Spleen (tissue), 11 donors: ENCODE data around the gene PAX2. TPM values are rescaled to one million over a fixed set of nuclear protein-coding genes. Genes with fewer than 3 reads are reported as not detected.

ENCODE experiments used
- DNase-seq: peaks from one replicate; pipeline ENCODE4 v3.0.0-alpha.2; 2020
- H3K27ac ChIP-seq, 8 donors: fragments of 200-600 bp; sonication (generic) in 7 of 8; 1 replicate in 4 of 8; 2 replicates in 4 of 8; pipeline versions ENCODE4 v1.5.0 to v1.8.0; 2016 to 2021; ENCODE audit warnings: inconsistent platforms in 4 of 8, mild to moderate bottlenecking in 4 of 8, moderate library complexity in 1 of 8
- H3K27me3 ChIP-seq, 7 donors: fragments of 200-600 bp; sonication (generic) in 6 of 7; replicated peaks in 1 of 7; 1 replicate in 4 of 7; 2 replicates in 3 of 7; pipeline versions ENCODE4 v1.5.0 to v1.8.0; 2016 to 2021; ENCODE audit warnings: inconsistent platforms in 3 of 7, mild to moderate bottlenecking in 1 of 7
- H3K36me3 ChIP-seq, 6 donors: fragments of 200-600 bp; sonication (generic) in 5 of 6; 1 replicate in 4 of 6; 2 replicates in 2 of 6; pipeline versions ENCODE4 v1.5.0 to v1.8.0; 2016 to 2021; ENCODE audit warnings: inconsistent platforms in 2 of 6
- H3K4me1 ChIP-seq, 6 donors: fragments of 200-600 bp; sonication (generic) in 5 of 6; 1 replicate in 3 of 6; 2 replicates in 3 of 6; pipeline versions ENCODE4 v1.5.0 to v1.8.0; 2016 to 2021; ENCODE audit warnings: inconsistent platforms in 3 of 6
- H3K4me3 ChIP-seq, 8 donors: fragments of 200-600 bp; sonication (generic) in 7 of 8; 1 replicate in 4 of 8; 2 replicates in 4 of 8; pipeline versions ENCODE4 v1.5.0 to v1.8.0; 2016 to 2021; ENCODE audit warnings: inconsistent platforms in 4 of 8, mild to moderate bottlenecking in 4 of 8, moderate library complexity in 2 of 8
- H3K9me3 ChIP-seq, 8 donors: fragments of 200-600 bp; sonication (generic) in 7 of 8; 1 replicate in 4 of 8; 2 replicates in 4 of 8; pipeline versions ENCODE4 v1.5.0 to v1.8.0; 2016 to 2021; ENCODE audit warnings: inconsistent platforms in 4 of 8
- CTCF ChIP-seq, 11 experiments: fragments of 200-600 bp in 7 of 11; fragments of 450-650 bp in 4 of 11; sonication (generic) in 4 of 11; IDR thresholded peaks in 8 of 11; conservative IDR thresholded peaks in 3 of 11; 1 replicate in 7 of 11; 2 replicates in 4 of 11; pipeline versions ENCODE4 v1.4.0 to v1.8.0; 2016 to 2021; ENCODE audit warnings: antibody characterized with exemption in 11 of 11, inconsistent platforms in 4 of 11, mild to moderate bottlenecking in 1 of 11
- POLR2A ChIP-seq, 3 donors: fragments of 450-650 bp; IDR thresholded peaks; one replicate each; pipeline ENCODE4 v1.5.1; 2017; ENCODE audit warnings: antibody characterized with exemption in 3 of 3, mild to moderate bottlenecking in 1 of 3
- POLR2AphosphoS5 ChIP-seq, 3 donors: sonication (generic); formaldehyde crosslinking; IDR thresholded peaks; one replicate each; pipeline ENCODE4 v1.5.1; 2017; ENCODE audit warnings: antibody characterized with exemption in 3 of 3
- WGBS, 5 donors: extraction: QIAGEN DNeasy Blood & Tissue Kit in 3 of 5; methylation state at CpG; one replicate each; pipeline versions ENCODE4 v1.1.5 to v1.1.7; 2013 to 2018; 5-methylcytosine and 5-hydroxymethylcytosine counted together
- intact Hi-C: fragments of 100-400 bp; cut with DNase I; formaldehyde crosslinking; loops from one replicate; pipeline ENCODE4 v1.15.0; 2023; ENCODE audit warnings: low total_unique reads
- polyA plus RNA-seq, 3 donors: library from polyadenylated mRNA; stranded (reverse); fragments of 200-250 nt; gene quantifications; one replicate each; pipeline ENCODE4 v1.2.1, GENCODE V29; 2013
- total RNA-seq, 7 donors: library from RNA; depleted of rRNA in 3 of 7; stranded (reverse); fragments of >200 nt in 3 of 7; fragmentation: NEBNext Ultra II Directional in 4 of 7; extraction: Animal tissue kit (Norgen Biotek cat#: 25700) in 4 of 7; gene quantifications; one replicate each; pipeline versions ENCODE4 v1.1.0 to v1.2.1, GENCODE V29; 2016 to 2021
- donor health status: healthy with polysubstance abuse.
- donor health status: DM: no; HTN: no; CAD: no; lungs with moderate emphysema.
- donor health status: DM: no; HTN: no; CAD: no.
- donor health status: Bipolar disorder and iron deficiency.
- donor health status: healthy.
- donor health status: DM: no; HTN: no; CAD: no.
- donor health status: DM: yes; HTN: yes; CAD: no.

PAX2 gene
- total and polyA plus RNA-seq, 10 donors = not detected

- 65 to 92% (median 85%) methylated on average over 1 of the region's 1 CpG for WGBS, 5 donors
- no peaks in the 10 kb centered on the region for H3K9me3 ChIP-seq
- no peak overlapping the region for H3K4me3 ChIP-seq
- peaks cover 0 to 28% (median 13%) of the 10 kb centered on the region in 6 donors for H3K4me1 ChIP-seq
- no peak for DNase-seq
- intact Hi-C loops = no loop called here
- no peak overlapping the region for H3K27ac ChIP-seq
- peaks cover 3 to 100% (median 92%) of the 10 kb centered on the region in 7 donors for H3K27me3 ChIP-seq
- TF ChIP-seq POLR2AphosphoS5 (IDR thresholded peaks at IDR 0.05) = no peak
- TF ChIP-seq POLR2A (IDR thresholded peaks at IDR 0.05) = no peak
- TF ChIP-seq CTCF (IDR thresholded peaks at IDR 0.05 in 8 of 11, conservative IDR thresholded peaks at IDR 0.05 in 3 of 11) = no peak
- no peaks in the 10 kb centered on the region for H3K36me3 ChIP-seq
Observed at GRCh38 chr10:100714566-100714950, 30.8 kb upstream of the PAX2 start.

- H3K27ac ChIP-seq = no peak overlapping the region
- peaks cover 3 to 100% (median 90%) of the 10 kb centered on the region in 7 donors for H3K27me3 ChIP-seq
- TF ChIP-seq CTCF (IDR thresholded peaks at IDR 0.05 in 8 of 11, conservative IDR thresholded peaks at IDR 0.05 in 3 of 11) (no peak), POLR2AphosphoS5 (IDR thresholded peaks at IDR 0.05) (no peak), POLR2A (IDR thresholded peaks at IDR 0.05) (no peak)
- DNase-seq = no peak
- no peaks in the 10 kb centered on the region for H3K9me3 ChIP-seq
- intact Hi-C loops = no loop called here
- H3K36me3 ChIP-seq = no peaks in the 10 kb centered on the region
- peaks cover 0 to 25% (median 11%) of the 10 kb centered on the region in 6 donors for H3K4me1 ChIP-seq
- H3K4me3 ChIP-seq = peak overlapping the region in 1 of 8 donors; percentile 45
- 46 to 51% (median 46%) methylated on average over 4 of the region's 4 CpGs for WGBS, 5 donors
Observed at GRCh38 chr10:100715101-100715444, 30.3 kb upstream of the PAX2 start.

- no peaks in the 10 kb centered on the region for H3K36me3 ChIP-seq
- TF ChIP-seq POLR2AphosphoS5 (IDR thresholded peaks at IDR 0.05) (no peak), CTCF (IDR thresholded peaks at IDR 0.05 in 8 of 11, conservative IDR thresholded peaks at IDR 0.05 in 3 of 11) (no peak)
- no peaks in the 10 kb centered on the region for H3K9me3 ChIP-seq
- peaks cover 3 to 100% (median 90%) of the 10 kb centered on the region in 7 donors for H3K27me3 ChIP-seq
- intact Hi-C loops = no loop called here
- WGBS, 5 donors = 6 to 9% (median 9%) methylated on average over 64 to 66 of the region's 66 CpGs
- H3K27ac ChIP-seq = no peak overlapping the region
- peak overlapping the region in 5 of 8 donors; percentile 4 to 45 (median 24) for H3K4me3 ChIP-seq
- DNase-seq = peak; percentile 59
- H3K4me1 ChIP-seq = peaks cover 0 to 22% (median 10%) of the 10 kb centered on the region in 6 donors
Observed at GRCh38 chr10:100715445-100716385, 29.7 kb upstream of the PAX2 start.

GRCh38 chr10:100717166-100717565 is 28.2 kb upstream of the PAX2 start:
- H3K4me1 ChIP-seq = peaks cover 0 to 22% (median 10%) of the 10 kb centered on the region in 6 donors
- H3K27ac ChIP-seq = no peak overlapping the region
- TF ChIP-seq POLR2AphosphoS5 (IDR thresholded peaks at IDR 0.05) = no peak
- TF ChIP-seq POLR2A (IDR thresholded peaks at IDR 0.05) = no peak
- TF ChIP-seq CTCF (IDR thresholded peaks at IDR 0.05 in 8 of 11, conservative IDR thresholded peaks at IDR 0.05 in 3 of 11) = no peak
- H3K36me3 ChIP-seq = no peaks in the 10 kb centered on the region
- intact Hi-C loops = no loop called here
- no peaks in the 10 kb centered on the region for H3K9me3 ChIP-seq
- DNase-seq = no peak
- H3K4me3 ChIP-seq = no peak overlapping the region
- peaks cover 3 to 100% (median 83%) of the 10 kb centered on the region in 7 donors for H3K27me3 ChIP-seq
